Activated naive CD4-positive, alpha-beta T cell treated with anti-CD3 and anti-CD28 coated beads, Interleukin-2, amount 10 ng/mL, durations not matched to agents 5 hours and 36 hours (primary cell): ENCODE measurements around the gene NFKBIZ. TPM values are rescaled to one million over a fixed set of nuclear protein-coding genes. Genes with fewer than 3 reads are reported as not detected.

Experiments used
- total RNA-seq, 2 experiments: library from RNA; stranded (reverse); gene quantifications; one replicate each; pipeline ENCODE4 v1.2.3, GENCODE V29; 2021

NFKBIZ gene, protein sequence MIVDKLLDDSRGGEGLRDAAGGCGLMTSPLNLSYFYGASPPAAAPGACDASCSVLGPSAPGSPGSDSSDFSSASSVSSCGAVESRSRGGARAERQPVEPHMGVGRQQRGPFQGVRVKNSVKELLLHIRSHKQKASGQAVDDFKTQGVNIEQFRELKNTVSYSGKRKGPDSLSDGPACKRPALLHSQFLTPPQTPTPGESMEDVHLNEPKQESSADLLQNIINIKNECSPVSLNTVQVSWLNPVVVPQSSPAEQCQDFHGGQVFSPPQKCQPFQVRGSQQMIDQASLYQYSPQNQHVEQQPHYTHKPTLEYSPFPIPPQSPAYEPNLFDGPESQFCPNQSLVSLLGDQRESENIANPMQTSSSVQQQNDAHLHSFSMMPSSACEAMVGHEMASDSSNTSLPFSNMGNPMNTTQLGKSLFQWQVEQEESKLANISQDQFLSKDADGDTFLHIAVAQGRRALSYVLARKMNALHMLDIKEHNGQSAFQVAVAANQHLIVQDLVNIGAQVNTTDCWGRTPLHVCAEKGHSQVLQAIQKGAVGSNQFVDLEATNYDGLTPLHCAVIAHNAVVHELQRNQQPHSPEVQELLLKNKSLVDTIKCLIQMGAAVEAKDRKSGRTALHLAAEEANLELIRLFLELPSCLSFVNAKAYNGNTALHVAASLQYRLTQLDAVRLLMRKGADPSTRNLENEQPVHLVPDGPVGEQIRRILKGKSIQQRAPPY
- 10 to 100 TPM; 67.9 to 74.8 TPM for total RNA-seq

DNA sequence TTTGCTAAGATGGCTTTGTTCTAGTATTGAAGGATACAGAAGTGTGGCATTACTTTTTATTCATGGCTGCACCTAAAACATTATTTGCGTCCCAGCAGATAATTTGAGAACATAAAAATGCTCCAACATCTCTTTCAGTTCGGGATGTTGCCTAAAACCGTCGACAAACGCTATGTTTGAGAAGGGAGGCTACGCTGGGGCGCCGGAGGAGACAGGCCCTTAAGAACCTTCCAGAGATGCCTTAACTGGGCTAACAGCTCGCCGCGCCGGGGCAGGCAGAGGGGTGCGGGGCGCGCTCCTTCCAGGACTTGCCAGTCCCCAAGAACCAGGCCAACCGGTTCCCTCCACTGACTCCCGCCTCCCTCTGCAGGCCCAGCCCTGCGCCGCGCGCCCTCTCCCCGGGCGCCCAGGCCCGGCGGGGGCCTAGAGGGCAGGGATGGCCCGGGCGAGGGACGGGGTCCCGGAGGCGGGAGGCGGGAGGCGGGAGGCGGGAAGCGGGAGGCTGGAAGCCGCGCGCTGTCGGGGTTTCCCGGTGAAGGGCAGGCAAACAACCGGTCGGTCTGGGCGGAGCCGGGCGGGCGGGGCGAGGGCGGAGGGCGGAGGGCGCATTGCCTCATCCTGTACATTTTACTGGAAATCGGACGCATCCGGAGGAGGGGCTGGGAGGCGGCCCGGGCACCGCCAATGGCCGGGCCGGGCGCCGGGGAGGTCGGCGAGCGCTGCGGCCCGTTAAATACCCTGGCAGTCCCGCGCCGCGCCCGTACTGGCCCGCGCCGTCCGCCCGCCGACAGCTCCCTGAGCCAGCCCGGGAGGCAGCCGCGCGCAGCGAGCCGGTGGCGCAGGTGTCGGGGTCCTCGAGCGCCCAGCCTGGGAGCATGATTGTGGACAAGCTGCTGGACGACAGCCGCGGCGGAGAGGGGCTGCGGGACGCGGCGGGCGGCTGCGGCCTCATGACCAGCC is at the start of gene NFKBIZ:
Gene NFKBIZ, plus strand, starts transcription at position 761 of the 960 bp plus-strand sequence. Its CDS starts 115 bp downstream, at position 876.

Other genes with a start within 250 kb of the NFKBIZ start
- 10 to 100 TPM; 30.6 to 31.9 TPM for gene ZBTB11, start 172.4 kb upstream of the NFKBIZ start, total RNA-seq
- 1,000 to 10,000 TPM; 1,404 to 1,406 TPM for gene RPL24, start 162.8 kb upstream of the NFKBIZ start, total RNA-seq
- gene CEP97, start 124.9 kb upstream of the NFKBIZ start, total RNA-seq, result 10 to 100 TPM; 21.4 to 22.0 TPM
- 10 to 100 TPM; 30.7 to 33.4 TPM for gene NXPE3, start 70.3 kb upstream of the NFKBIZ start, total RNA-seq